H1 (cell line): Measurements from ENCODE around the gene COCH.

Source experiments
- KDM1A ChIP-seq: fragments of 200-600, 300-600 bp; sonication (generic); IDR thresholded peaks from 2 replicates; pipeline ENCODE4 v1.7.1; 2016; ENCODE audit warnings: mild to moderate bottlenecking, low read length, borderline replicate concordance
- KDM5A ChIP-seq: fragments of 200-600 bp; IDR thresholded peaks from 2 replicates; pipeline ENCODE4 v1.7.1; 2012; ENCODE audit warnings: mild to moderate bottlenecking, low read length, inconsistent platforms, mixed read lengths
- NRF1 ChIP-seq: IDR thresholded peaks from 2 replicates; pipeline ENCODE4 v1.6.1; 2011; ENCODE audit warnings: mild to moderate bottlenecking, low read depth, low read length, improper control_type of control experiment
- POLR2A ChIP-seq, 2 experiments: IDR thresholded peaks; 1 replicate in 1 of 2; 2 replicates in 1 of 2; pipeline ENCODE4 v1.6.1; 2011; ENCODE audit warnings: low read depth in 2 of 2, low read length in 2 of 2, mild to moderate bottlenecking in 2 of 2; ENCODE audit errors: control extremely low read depth in 1 of 2
- SP2 ChIP-seq: IDR thresholded peaks from 2 replicates; pipeline ENCODE4 v1.6.1; 2012; ENCODE audit warnings: mild to moderate bottlenecking, low read length, inconsistent platforms
- SUZ12 ChIP-seq: fragments of 200-600 bp; sonication (generic); IDR thresholded peaks from 2 replicates; pipeline ENCODE4 v1.6.1; 2012; ENCODE audit warnings: mild to moderate bottlenecking, inconsistent platforms, low read length, moderate library complexity, mixed read lengths
- TF ChIP-seq, protein P1 (sequence below), 3 experiments: IDR thresholded peaks; 1 replicate in 2 of 3; 2 replicates in 1 of 3; pipeline versions ENCODE4 v1.5.1 to v1.6.1; 2011; ENCODE audit warnings: low read length in 3 of 3, mild to moderate bottlenecking in 3 of 3, inconsistent platforms in 2 of 3, low read depth in 1 of 3, moderate library complexity in 1 of 3; ENCODE audit not compliant: insufficient read depth in 1 of 3; ENCODE audit errors: control extremely low read depth in 1 of 3
- TF ChIP-seq, protein P2 (sequence below): IDR thresholded peaks from 2 replicates; pipeline ENCODE4 v1.6.1; 2011; ENCODE audit warnings: low read length, improper control_type of control experiment

DNA sequence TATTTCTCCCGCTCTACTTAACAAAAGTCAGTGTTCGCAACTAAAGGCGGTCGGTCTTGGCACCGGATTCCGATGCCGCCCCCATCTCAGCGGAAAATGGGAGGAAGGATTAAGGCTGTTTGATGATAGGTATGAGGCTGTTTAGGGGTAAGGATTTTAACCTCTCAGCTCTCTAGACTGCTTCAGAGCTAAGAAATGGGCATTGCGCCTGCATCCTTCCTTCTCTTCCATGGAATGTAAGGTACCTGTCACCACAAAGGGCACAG, 1.4 kb downstream of the COCH start:
- TF ChIP-seq SUZ12 (no peak), POLR2A (IDR thresholded peaks at IDR 0.05; ENCODE audit: control extremely low read depth in 1 of 2, low read depth in 2 of 2, low read length in 2 of 2) (no peak), KDM5A (no peak), SP2 (no peak), KDM1A (no peak), NRF1 (no peak)
- TF ChIP-seq, protein P1, sequence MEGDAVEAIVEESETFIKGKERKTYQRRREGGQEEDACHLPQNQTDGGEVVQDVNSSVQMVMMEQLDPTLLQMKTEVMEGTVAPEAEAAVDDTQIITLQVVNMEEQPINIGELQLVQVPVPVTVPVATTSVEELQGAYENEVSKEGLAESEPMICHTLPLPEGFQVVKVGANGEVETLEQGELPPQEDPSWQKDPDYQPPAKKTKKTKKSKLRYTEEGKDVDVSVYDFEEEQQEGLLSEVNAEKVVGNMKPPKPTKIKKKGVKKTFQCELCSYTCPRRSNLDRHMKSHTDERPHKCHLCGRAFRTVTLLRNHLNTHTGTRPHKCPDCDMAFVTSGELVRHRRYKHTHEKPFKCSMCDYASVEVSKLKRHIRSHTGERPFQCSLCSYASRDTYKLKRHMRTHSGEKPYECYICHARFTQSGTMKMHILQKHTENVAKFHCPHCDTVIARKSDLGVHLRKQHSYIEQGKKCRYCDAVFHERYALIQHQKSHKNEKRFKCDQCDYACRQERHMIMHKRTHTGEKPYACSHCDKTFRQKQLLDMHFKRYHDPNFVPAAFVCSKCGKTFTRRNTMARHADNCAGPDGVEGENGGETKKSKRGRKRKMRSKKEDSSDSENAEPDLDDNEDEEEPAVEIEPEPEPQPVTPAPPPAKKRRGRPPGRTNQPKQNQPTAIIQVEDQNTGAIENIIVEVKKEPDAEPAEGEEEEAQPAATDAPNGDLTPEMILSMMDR (IDR thresholded peaks at IDR 0.05; ENCODE audit: control extremely low read depth in 1 of 3, insufficient read depth in 1 of 3, low read depth in 1 of 3, low read length in 3 of 3), result no peak
- TF ChIP-seq, protein P2, sequence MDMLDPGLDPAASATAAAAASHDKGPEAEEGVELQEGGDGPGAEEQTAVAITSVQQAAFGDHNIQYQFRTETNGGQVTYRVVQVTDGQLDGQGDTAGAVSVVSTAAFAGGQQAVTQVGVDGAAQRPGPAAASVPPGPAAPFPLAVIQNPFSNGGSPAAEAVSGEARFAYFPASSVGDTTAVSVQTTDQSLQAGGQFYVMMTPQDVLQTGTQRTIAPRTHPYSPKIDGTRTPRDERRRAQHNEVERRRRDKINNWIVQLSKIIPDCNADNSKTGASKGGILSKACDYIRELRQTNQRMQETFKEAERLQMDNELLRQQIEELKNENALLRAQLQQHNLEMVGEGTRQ, result no peak
